ENCODE data around the gene TXNDC2. TPM values are rescaled to one million over a fixed set of nuclear protein-coding genes. Genes with fewer than 3 reads are reported as not detected.

The TXNDC2 gene
- polyA plus RNA-seq, 3 donors from 2014 or later, result not detected

DNA sequence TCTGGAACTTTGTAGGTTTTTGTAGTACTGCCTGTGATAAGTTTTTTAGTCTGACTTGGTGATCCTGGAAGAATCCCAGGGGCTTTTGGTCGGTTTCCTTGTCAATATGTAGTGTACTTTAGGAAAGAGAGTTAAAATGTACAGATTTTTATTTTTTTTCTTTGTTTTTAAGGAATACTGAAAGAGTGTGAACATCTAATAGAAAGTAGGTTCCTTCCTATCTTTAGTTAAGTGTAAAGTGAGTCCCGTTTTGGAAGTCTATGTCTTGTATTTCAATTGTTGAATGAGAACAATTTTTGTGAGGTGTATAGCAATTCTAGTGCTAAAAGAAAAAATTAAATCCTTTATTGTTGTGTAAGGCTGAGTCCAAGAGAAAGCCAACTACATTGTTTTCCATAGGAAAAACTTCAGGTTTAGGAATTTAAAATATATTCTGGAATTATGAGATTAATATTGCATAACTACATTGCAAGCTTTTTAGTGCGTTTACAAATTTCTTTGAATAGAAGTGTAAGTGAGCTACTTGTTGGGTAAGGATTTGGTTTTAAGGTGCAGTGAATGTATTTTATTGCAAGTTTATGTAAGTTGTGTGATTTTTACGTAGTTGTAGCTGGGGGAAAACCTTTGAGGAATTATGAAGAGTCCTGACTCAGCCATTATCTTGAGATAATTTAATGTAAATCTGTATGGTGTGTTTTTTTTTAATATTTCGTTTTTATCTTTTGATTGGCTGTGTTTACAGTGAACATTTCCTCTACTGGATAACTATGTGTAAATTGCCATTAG, 29.7 kb downstream of the TXNDC2 start:
- peak overlapping the region; percentile 86 to 90 (median 88) for H3K4me3 Mint-ChIP-seq
- DNase-seq, result no peak
- H3K36me3 Mint-ChIP-seq, result no peaks in the 10 kb centered on the region
- peak overlapping the region; percentile 89 to 94 (median 91) for H3K27ac Mint-ChIP-seq
- peaks cover 26 to 31% of the 10 kb centered on the region in 2 donors for H3K4me1 Mint-ChIP-seq
- H3K9me3 Mint-ChIP-seq, result peaks cover 0 to 1% (median 0%) of the 10 kb centered on the region in 6 donors
- peaks cover 6 to 14% (median 12%) of the 10 kb centered on the region in 3 donors for H3K27me3 Mint-ChIP-seq (ENCODE audit: low read depth in 3 of 3)

DNA sequence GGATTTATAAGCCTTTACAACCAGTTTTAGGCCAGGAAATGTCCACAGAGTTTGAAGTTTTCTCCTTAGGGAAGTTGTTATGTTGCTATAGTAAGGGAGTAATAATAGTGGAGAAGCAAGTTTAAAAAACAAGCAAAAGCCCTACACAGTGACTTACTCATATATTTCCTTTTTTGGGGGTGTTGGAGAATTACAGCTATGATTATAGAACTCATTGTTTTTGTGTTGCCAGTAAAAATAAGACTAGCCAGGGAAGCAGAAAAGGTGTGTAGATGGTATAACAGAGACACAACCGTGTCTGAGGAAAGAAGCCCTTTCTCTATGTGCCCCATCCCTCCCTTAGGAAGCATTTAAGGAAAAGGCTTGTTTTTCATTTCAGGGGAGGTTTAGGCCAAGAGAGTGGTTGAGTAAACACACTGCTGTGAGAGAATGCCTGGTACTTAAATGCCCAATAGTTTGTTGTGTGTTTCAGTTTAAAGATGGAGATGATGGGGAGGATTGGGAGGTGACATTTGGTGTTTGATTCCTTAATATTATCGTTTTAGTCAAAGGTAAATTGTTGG, 30.4 kb downstream of the TXNDC2 start:
- no peak for DNase-seq
- H3K36me3 Mint-ChIP-seq, result no peaks in the 10 kb centered on the region
- H3K27ac Mint-ChIP-seq, result peak overlapping the region; percentile 72 to 94 (median 91)
- peaks cover 26 to 31% of the 10 kb centered on the region in 2 donors for H3K4me1 Mint-ChIP-seq
- peaks cover 0 to 1% (median 0%) of the 10 kb centered on the region in 6 donors for H3K9me3 Mint-ChIP-seq
- peak overlapping the region; percentile 86 to 90 (median 88) for H3K4me3 Mint-ChIP-seq
- H3K27me3 Mint-ChIP-seq (ENCODE audit: low read depth in 3 of 3), result peaks cover 6 to 14% (median 12%) of the 10 kb centered on the region in 3 donors

GRCh38 chr18:9916808-9917207, 31.0 kb downstream of the TXNDC2 start:
- peaks cover 6 to 14% (median 12%) of the 10 kb centered on the region in 3 donors for H3K27me3 Mint-ChIP-seq (ENCODE audit: low read depth in 3 of 3)
- no peaks in the 10 kb centered on the region for H3K36me3 Mint-ChIP-seq
- no peak overlapping the region for H3K27ac Mint-ChIP-seq
- DNase-seq, result no peak
- peaks cover 0 to 1% (median 0%) of the 10 kb centered on the region in 6 donors for H3K9me3 Mint-ChIP-seq
- no peak overlapping the region for H3K4me3 Mint-ChIP-seq
- H3K4me1 Mint-ChIP-seq, result peaks cover 26 to 31% of the 10 kb centered on the region in 2 donors

GRCh38 chr18:9918016-9918680, 32.4 kb downstream of the TXNDC2 start:
- Mint-ChIP-seq H3K4me1 (peaks cover 25 to 31% of the 10 kb centered on the region in 2 donors), H3K9me3 (peaks cover 0 to 1% (median 0%) of the 10 kb centered on the region in 6 donors), H3K4me3 (no peak overlapping the region), H3K27ac (no peak overlapping the region), H3K36me3 (no peaks in the 10 kb centered on the region), H3K27me3 (ENCODE audit: low read depth in 3 of 3) (peaks cover 6 to 14% (median 10%) of the 10 kb centered on the region in 3 donors)
- DNase-seq, result no peak

- H3K27ac Mint-ChIP-seq, result no peak overlapping the region
- H3K9me3 Mint-ChIP-seq, result peaks cover 0 to 1% (median 0%) of the 10 kb centered on the region in 6 donors
These were observed 33.9 kb downstream of the TXNDC2 start for GRCh38 chr18:9919564-9920232.

DNA sequence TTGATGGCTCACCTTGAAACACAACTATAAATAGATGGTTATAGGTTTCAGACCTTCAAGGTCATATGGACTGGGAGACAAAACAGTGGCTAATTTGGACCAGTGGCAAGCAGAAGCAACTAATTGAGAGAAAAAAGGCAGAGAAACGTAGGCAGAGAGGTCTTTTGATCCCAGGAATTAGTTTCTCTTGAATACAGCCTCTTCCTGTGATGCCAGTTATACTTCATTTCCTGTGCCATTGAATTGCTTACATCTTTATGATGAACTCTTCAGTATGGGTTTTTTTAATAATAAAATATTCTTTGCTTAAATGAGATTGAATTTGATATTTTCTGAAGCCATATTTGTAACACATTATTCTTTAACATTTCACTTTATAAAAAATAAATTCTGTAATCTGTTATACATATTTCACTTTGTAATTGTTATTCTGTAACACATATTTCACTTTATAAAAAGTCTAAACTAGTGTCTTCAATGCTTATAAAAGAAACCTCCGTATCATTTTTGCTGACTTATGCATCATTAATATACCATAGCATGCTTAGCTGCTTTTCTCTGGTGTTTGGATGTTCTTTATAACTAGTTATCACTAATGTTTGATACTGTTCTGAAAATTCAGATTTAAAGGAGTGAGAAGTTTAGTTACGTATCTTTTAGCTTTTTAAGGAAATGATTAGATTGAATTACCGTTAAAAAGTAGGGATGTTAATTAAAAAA, 37.0 kb downstream of the TXNDC2 start:
- no peak for DNase-seq
- H3K4me1 Mint-ChIP-seq, result peaks cover 0 to 53% of the 10 kb centered on the region in 2 donors

More at GRCh38 chr18:9919564-9920232, 33.9 kb downstream of the TXNDC2 start:
- Mint-ChIP-seq H3K4me1 (peaks cover 20 to 42% of the 10 kb centered on the region in 2 donors), H3K27me3 (ENCODE audit: low read depth in 3 of 3) (peaks cover 4 to 6% (median 5%) of the 10 kb centered on the region in 3 donors), H3K36me3 (no peaks in the 10 kb centered on the region), H3K4me3 (no peak overlapping the region)
- no peak for DNase-seq

DNA sequence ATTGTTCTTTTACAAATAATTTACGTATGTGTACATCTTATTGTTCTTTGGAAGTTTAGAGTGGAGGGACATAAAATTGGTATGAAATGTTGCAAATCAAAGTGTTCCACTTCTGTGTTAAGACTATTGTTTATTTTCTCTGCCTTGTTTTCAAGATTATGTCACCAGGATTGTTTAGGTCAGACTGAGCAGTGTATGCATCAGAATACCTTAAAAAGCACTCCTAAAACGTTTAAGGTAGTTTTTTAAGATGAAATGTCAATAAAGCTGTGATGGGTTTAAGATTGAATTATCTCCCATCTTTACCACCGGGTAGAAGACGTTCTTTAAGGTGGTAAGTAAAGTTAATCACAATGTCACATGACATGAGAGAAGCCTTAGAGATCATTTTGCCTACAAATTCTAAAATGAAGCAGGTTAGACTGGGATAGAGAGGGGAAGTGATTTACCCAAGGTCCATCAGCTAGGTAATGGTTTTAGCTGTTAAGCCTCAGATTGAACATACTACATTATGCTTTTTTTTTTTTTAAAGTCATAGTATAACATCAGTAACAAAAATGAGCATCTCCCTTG, 38.7 kb downstream of the TXNDC2 start:
- no peak for DNase-seq
- Mint-ChIP-seq H3K4me1 (peaks cover 0 to 67% of the 10 kb centered on the region in 2 donors), H3K4me3 (peak overlapping the region in 4 of 5 donors; percentile 14 to 53 (median 24)), H3K27me3 (ENCODE audit: low read depth in 3 of 3) (no peaks in the 10 kb centered on the region), H3K27ac (peak overlapping the region in 1 of 6 donors; percentile 26), H3K36me3 (no peaks in the 10 kb centered on the region), H3K9me3 (no peaks in the 10 kb centered on the region)

More for the DNA sequence above, 37.0 kb downstream of the TXNDC2 start:
- Mint-ChIP-seq H3K36me3 (no peaks in the 10 kb centered on the region), H3K9me3 (no peaks in the 10 kb centered on the region), H3K4me3 (peak overlapping the region in 2 of 5 donors; percentile 7 to 36), H3K27ac (peak overlapping the region in 2 of 6 donors; percentile 26 to 60), H3K27me3 (ENCODE audit: low read depth in 3 of 3) (no peaks in the 10 kb centered on the region)

DNA sequence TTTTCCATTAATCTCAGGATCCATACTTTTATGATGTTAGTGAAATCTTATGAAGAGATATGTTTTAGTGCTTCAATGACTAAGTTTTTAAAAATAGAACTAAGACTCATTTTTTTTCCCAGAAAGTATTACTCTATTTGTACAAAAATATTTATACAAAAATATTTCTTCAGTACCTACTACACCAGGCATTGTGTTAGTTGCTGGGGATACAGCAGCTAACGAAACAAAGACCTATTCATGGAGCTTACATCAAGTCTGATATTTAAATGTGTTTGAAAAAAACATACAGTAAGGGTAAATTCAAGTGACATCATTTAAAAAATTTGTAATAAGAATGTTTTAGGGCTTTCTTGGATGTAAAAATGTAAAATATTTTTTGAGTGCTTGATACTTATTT, 39.6 kb downstream of the TXNDC2 start:
- no peak for DNase-seq
- Mint-ChIP-seq H3K27me3 (ENCODE audit: low read depth in 3 of 3) (no peaks in the 10 kb centered on the region), H3K27ac (no peak overlapping the region), H3K4me3 (peak overlapping the region in 1 of 5 donors; percentile 10), H3K36me3 (no peaks in the 10 kb centered on the region), H3K4me1 (peaks cover 2 to 71% of the 10 kb centered on the region in 2 donors), H3K9me3 (no peaks in the 10 kb centered on the region)

DNA sequence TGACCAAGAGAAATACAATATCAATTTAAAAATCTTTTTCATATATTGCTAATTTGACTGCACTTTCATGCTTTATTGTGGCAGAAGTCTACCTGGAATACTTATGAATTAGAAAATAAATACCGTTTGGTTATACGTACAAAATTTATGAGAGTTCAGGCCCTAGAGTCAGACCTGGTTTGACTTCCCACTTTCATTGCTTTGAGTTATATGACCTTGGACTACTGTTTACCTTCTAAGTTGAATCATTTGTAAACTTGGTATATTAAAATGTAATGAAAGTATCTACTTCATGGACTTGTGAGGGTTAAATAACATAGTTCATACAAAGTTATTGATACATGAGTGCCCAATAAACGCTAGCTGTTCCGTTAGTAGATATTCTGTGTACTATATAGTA, 40.0 kb downstream of the TXNDC2 start:
- Mint-ChIP-seq H3K4me1 (peaks cover 7 to 72% of the 10 kb centered on the region in 2 donors), H3K27me3 (ENCODE audit: low read depth in 3 of 3) (no peaks in the 10 kb centered on the region), H3K4me3 (peak overlapping the region in 1 of 5 donors; percentile 10), H3K9me3 (no peaks in the 10 kb centered on the region), H3K27ac (no peak overlapping the region), H3K36me3 (no peaks in the 10 kb centered on the region)
- DNase-seq, result no peak

DNA sequence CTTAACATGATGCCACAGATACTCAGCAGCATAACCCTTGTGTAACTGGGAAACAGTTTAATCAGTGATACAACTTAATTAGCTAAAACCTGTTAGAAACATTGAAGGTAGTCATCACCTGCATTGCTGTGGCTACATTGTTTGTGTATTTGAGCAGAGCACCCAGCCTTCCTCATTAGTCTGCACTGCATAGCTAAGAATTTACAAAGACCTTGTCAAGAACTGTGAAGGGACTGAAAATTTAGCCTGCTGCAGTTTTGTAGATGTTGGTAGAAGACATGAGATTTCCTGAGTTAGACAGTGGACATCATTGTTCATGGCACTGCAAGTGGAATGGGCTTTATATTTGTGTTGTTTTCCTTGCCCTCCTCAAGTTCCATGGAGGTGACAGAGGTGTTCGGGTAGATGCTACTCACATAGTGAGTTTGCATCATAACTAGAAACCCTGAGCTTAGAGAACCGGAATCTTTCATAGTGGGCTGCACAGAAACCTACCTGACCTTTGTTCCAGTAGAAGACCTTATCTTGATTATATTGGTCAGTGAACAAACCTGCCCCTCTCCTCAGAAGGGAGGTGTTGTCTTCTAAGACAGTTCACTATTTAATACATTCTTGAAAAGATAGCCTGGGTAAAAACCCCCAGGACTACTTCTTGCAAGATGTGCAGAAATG, 40.6 kb downstream of the TXNDC2 start:
- H3K36me3 Mint-ChIP-seq, result no peaks in the 10 kb centered on the region
- no peak for DNase-seq
- H3K4me3 Mint-ChIP-seq, result peak overlapping the region in 2 of 5 donors; percentile 1 to 14
- no peaks in the 10 kb centered on the region for H3K9me3 Mint-ChIP-seq
- peaks cover 12 to 77% of the 10 kb centered on the region in 2 donors for H3K4me1 Mint-ChIP-seq
- H3K27me3 Mint-ChIP-seq (ENCODE audit: low read depth in 3 of 3), result no peaks in the 10 kb centered on the region
- H3K27ac Mint-ChIP-seq, result peak overlapping the region in 1 of 6 donors; percentile 23

- no peak for DNase-seq
- peak overlapping the region in 2 of 6 donors; percentile 23 to 33 for H3K27ac Mint-ChIP-seq
These were observed 41.2 kb downstream of the TXNDC2 start for GRCh38 chr18:9926977-9927376.

DNA sequence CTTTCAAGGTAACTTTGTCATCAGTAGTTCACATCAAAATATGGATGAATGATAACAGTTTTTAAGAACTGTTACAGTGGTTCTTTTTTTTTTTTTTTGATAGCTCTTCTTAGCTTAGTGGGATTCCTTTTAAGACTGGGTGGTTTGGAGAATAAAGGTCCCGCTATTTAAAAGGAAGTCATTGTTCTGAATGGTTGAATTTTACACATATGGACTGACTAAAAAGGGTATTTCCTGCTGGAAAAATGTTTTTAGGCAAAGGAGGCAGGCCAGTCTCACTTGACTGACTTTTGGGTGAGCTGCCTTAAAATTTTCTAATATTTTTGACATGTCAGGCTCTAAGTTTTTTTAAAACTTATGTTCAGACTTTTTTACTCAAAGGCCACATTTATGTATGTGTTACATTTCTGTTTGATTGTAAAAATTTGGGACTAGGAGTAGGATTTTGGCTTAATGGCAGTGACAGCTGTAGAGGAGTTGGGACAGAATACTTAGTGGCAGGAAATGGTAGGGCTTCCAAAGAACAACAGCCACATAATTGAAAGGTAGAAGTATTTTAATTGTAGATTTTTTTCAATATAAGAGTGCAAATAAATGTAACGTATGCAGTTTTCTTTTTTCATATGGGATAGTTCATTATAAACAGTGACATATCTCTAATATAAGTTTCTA, 41.8 kb downstream of the TXNDC2 start:
- Mint-ChIP-seq H3K36me3 (peaks cover 0 to 3% (median 0%) of the 10 kb centered on the region in 3 donors), H3K27ac (peak overlapping the region in 1 of 6 donors; percentile 32), H3K4me1 (peaks cover 24 to 80% of the 10 kb centered on the region in 2 donors), H3K27me3 (ENCODE audit: low read depth in 3 of 3) (no peaks in the 10 kb centered on the region), H3K9me3 (no peaks in the 10 kb centered on the region), H3K4me3 (peak overlapping the region in 1 of 5 donors; percentile 26)
- no peak for DNase-seq

More at GRCh38 chr18:9926977-9927376, 41.2 kb downstream of the TXNDC2 start:
- Mint-ChIP-seq H3K4me3 (peak overlapping the region in 1 of 5 donors; percentile 14), H3K27me3 (ENCODE audit: low read depth in 3 of 3) (no peaks in the 10 kb centered on the region), H3K36me3 (no peaks in the 10 kb centered on the region), H3K9me3 (no peaks in the 10 kb centered on the region), H3K4me1 (peaks cover 19 to 80% of the 10 kb centered on the region in 2 donors)

Data from immature natural killer cell (primary cell).